ENCODE results near the gene STAG1. TPM values are rescaled to one million over a fixed set of nuclear protein-coding genes. Genes with fewer than 3 reads are reported as not detected.
"Not testable (repeated sequence)": the region's sequence is repeated elsewhere in the genome, so short reads cannot be mapped to it uniquely, and the experiment has no call there.

The STAG1 gene
- total RNA-seq, 2 donors from 2014 or later, result 41.7 to 56.2 TPM

- no peak for ATAC-seq
- intact Hi-C loops (cut with DNase I, micrococcal nuclease), result no loop called here
- no peak for DNase-seq
These were observed 38.2 kb downstream of the STAG1 start for GRCh38 chr3:136714020-136714419.

- DNase-seq, result no peak
- intact Hi-C loops (cut with DNase I, micrococcal nuclease), result no loop called here
- ATAC-seq, result no peak
These were observed 39.2 kb downstream of the STAG1 start for GRCh38 chr3:136712941-136713340.

- DNase-seq; intact Hi-C loops (cut with DNase I, micrococcal nuclease); ATAC-seq: not testable (repeated sequence)
These were observed 40.3 kb downstream of the STAG1 start for GRCh38 chr3:136711888-136712287.

- ATAC-seq, result no peak
- intact Hi-C loops (cut with DNase I, micrococcal nuclease), result no loop called here
- DNase-seq, result no peak
These were observed 40.9 kb downstream of the STAG1 start for GRCh38 chr3:136711277-136711676.

- intact Hi-C loops (cut with DNase I, micrococcal nuclease); DNase-seq: not testable (repeated sequence)
These were observed 42.4 kb downstream of the STAG1 start for GRCh38 chr3:136709775-136710174.

GRCh38 chr3:136708333-136708985 lies 43.7 kb downstream of the STAG1 start:
- no peak for DNase-seq
- intact Hi-C loops (cut with DNase I, micrococcal nuclease), result no loop called here
- ATAC-seq, result no peak

More at GRCh38 chr3:136709775-136710174, 42.4 kb downstream of the STAG1 start:
- ATAC-seq, result not testable (repeated sequence)

- intact Hi-C loops (cut with DNase I, micrococcal nuclease), result no loop called here
- no peak for ATAC-seq
- DNase-seq, result no peak
These were observed 48.7 kb downstream of the STAG1 start for GRCh38 chr3:136703429-136703828.

- DNase-seq (no peak), ATAC-seq (no peak)
- intact Hi-C loops (cut with DNase I, micrococcal nuclease), result no loop called here
These were observed 52.8 kb downstream of the STAG1 start for GRCh38 chr3:136699271-136699828.

- DNase-seq (no peak), ATAC-seq (no peak)
- intact Hi-C loops (cut with DNase I, micrococcal nuclease), result no loop called here
These were observed 53.8 kb downstream of the STAG1 start for GRCh38 chr3:136698361-136698760.

GRCh38 chr3:136696797-136697196 lies 55.4 kb downstream of the STAG1 start:
- DNase-seq, result no peak
- intact Hi-C loops (cut with DNase I, micrococcal nuclease), result no loop called here
- no peak for ATAC-seq

GRCh38 chr3:136694321-136694720 lies 57.9 kb downstream of the STAG1 start:
- intact Hi-C loops (cut with DNase I, micrococcal nuclease), result no loop called here

GRCh38 chr3:136690599-136690998 lies 61.6 kb downstream of the STAG1 start:
- intact Hi-C loops (cut with DNase I, micrococcal nuclease), result no loop called here
- ATAC-seq, result no peak

More at GRCh38 chr3:136694321-136694720, 57.9 kb downstream of the STAG1 start:
- DNase-seq (no peak), ATAC-seq (no peak)

GRCh38 chr3:136685882-136686281 lies 66.3 kb downstream of the STAG1 start:
- ATAC-seq (no peak), DNase-seq (no peak)
- intact Hi-C loops (cut with DNase I, micrococcal nuclease), result no loop called here

More at GRCh38 chr3:136690599-136690998, 61.6 kb downstream of the STAG1 start:
- no peak for DNase-seq

GRCh38 chr3:136682740-136683312 lies 69.4 kb downstream of the STAG1 start:
- DNase-seq (no peak), ATAC-seq (no peak)
- intact Hi-C loops (cut with DNase I, micrococcal nuclease), result no loop called here

- DNase-seq (no peak), ATAC-seq (no peak)
- intact Hi-C loops (cut with DNase I, micrococcal nuclease), result no loop called here
These were observed 73.2 kb downstream of the STAG1 start for GRCh38 chr3:136678981-136679380.

GRCh38 chr3:136676009-136676408 lies 76.2 kb downstream of the STAG1 start:
- ATAC-seq (no peak), DNase-seq (no peak)
- intact Hi-C loops (cut with DNase I, micrococcal nuclease), result no loop called here

- intact Hi-C loops (cut with DNase I, micrococcal nuclease), result no loop called here
- DNase-seq (no peak), ATAC-seq (no peak)
These were observed 76.9 kb downstream of the STAG1 start for GRCh38 chr3:136675150-136675858.

GRCh38 chr3:136672457-136672856 lies 79.7 kb downstream of the STAG1 start:
- DNase-seq, result no peak

GRCh38 chr3:136671921-136672320 lies 80.3 kb downstream of the STAG1 start:
- intact Hi-C loops (cut with DNase I, micrococcal nuclease), result no loop called here
- ATAC-seq (no peak), DNase-seq (no peak)

More at GRCh38 chr3:136672457-136672856, 79.7 kb downstream of the STAG1 start:
- no peak for ATAC-seq
- intact Hi-C loops (cut with DNase I, micrococcal nuclease), result no loop called here

- ATAC-seq, result no peak
- DNase-seq, result no peak
- intact Hi-C loops (cut with DNase I, micrococcal nuclease), result no loop called here
These were observed 82.0 kb downstream of the STAG1 start for GRCh38 chr3:136670166-136670565.
